HepG2 (cell line): ENCODE measurements around the gene PET100. TPM values are rescaled to one million over a fixed set of nuclear protein-coding genes. Genes with fewer than 3 reads are reported as not detected.

Source experiments
- BCL6 ChIP-seq: IDR thresholded peaks from 2 replicates; pipeline ENCODE4 v1.6.1; 2016; ENCODE audit warnings: missing genetic modification reagents, missing compliant biosample characterization
- ERF ChIP-seq: IDR thresholded peaks from 2 replicates; pipeline ENCODE4 v1.6.1; 2018; ENCODE audit warnings: missing biosample characterization, missing genetic modification reagents
- HMG20A ChIP-seq: IDR thresholded peaks from 2 replicates; pipeline ENCODE4 v1.6.1; 2016; ENCODE audit warnings: borderline replicate concordance
- IRX3 ChIP-seq: sonication (generic); formaldehyde crosslinking; IDR thresholded peaks from 2 replicates; pipeline ENCODE4 v1.8.1; 2023; ENCODE audit warnings: mild to moderate bottlenecking, low read depth, missing genetic modification reagents, borderline replicate concordance
- NR2F1 ChIP-seq, 2 experiments: fragments of 450-650 bp in 1 of 2; formaldehyde crosslinking in 1 of 2; IDR thresholded peaks; 2 replicates each; pipeline versions ENCODE4 v1.5.0 to v1.6.1; 2016 to 2020; ENCODE audit warnings: mild to moderate bottlenecking in 1 of 2, missing compliant biosample characterization in 1 of 2, missing genetic modification reagents in 1 of 2, moderate library complexity in 1 of 2
- PLSCR1 ChIP-seq: sonication (generic); formaldehyde crosslinking; IDR thresholded peaks from 2 replicates; pipeline ENCODE4 v1.5.0; 2020; ENCODE audit warnings: missing genetic modification reagents, mild to moderate bottlenecking, borderline replicate concordance
- RELA ChIP-seq: sonication (generic); formaldehyde crosslinking; IDR thresholded peaks from 2 replicates; pipeline ENCODE4 v1.4.0; 2020; ENCODE audit warnings: missing genetic modification reagents
- SCMH1 ChIP-seq: sonication (generic); formaldehyde crosslinking; IDR thresholded peaks from 2 replicates; pipeline ENCODE4 v1.9.0; 2021; ENCODE audit warnings: missing genetic modification reagents, mild to moderate bottlenecking, borderline replicate concordance
- TGIF2 ChIP-seq: IDR thresholded peaks from 2 replicates; pipeline ENCODE4 v1.6.1; 2016; ENCODE audit warnings: control low read depth, missing compliant biosample characterization
- WIZ ChIP-seq: sonication (generic); formaldehyde crosslinking; IDR thresholded peaks from 2 replicates; pipeline ENCODE4 v1.5.1; 2020; ENCODE audit warnings: mild to moderate bottlenecking, missing genetic modification reagents
- ZKSCAN8 ChIP-seq: IDR thresholded peaks from 2 replicates; pipeline ENCODE4 v1.6.1; 2016; ENCODE audit warnings: borderline replicate concordance, missing genetic modification reagents, missing compliant biosample characterization
- ZNF570 ChIP-seq: sonication (generic); formaldehyde crosslinking; IDR thresholded peaks from 2 replicates; pipeline ENCODE4 v1.4.0; 2020; ENCODE audit warnings: mild to moderate bottlenecking, missing genetic modification reagents, borderline replicate concordance
- ZNF720 ChIP-seq: sonication (generic); formaldehyde crosslinking; IDR thresholded peaks from 2 replicates; pipeline ENCODE4 v1.4.0; 2020; ENCODE audit warnings: missing genetic modification reagents
- ZSCAN29 ChIP-seq: sonication (generic); formaldehyde crosslinking; conservative IDR thresholded peaks from 2 replicates; pipeline ENCODE4 v1.4.0; 2020; ENCODE audit warnings: mild to moderate bottlenecking, missing genetic modification reagents
- polyA plus RNA-seq, 8 experiments: library from polyadenylated mRNA; depleted of rRNA in 3 of 8; stranded (reverse) in 7 of 8; unstranded in 1 of 8; fragments of >200 nt; fragmentation: Illumina TruSeq in 4 of 8; extraction: Trizol in 4 of 8; gene quantifications; 2 replicates each; pipeline versions ENCODE4 v1.2.1 to v1.2.3, GENCODE V29; 2011 to 2016; ENCODE audit warnings: low read depth in 4 of 8, missing spikeins in 1 of 8, mixed read lengths in 1 of 8; ENCODE audit not compliant: insufficient read depth in 1 of 8
- total RNA-seq, 5 experiments: library from RNA; depleted of rRNA; stranded (reverse); fragments of >200 nt; fragmentation: Illumina TruSeq; extraction: Trizol; gene quantifications; 2 replicates each; pipeline ENCODE4 v1.2.3, GENCODE V29; 2016; ENCODE audit warnings: low read depth in 1 of 5
- TF ChIP-seq, protein P1 (sequence below): sonication (generic); formaldehyde crosslinking; IDR thresholded peaks from 2 replicates; pipeline ENCODE4 v1.4.0; 2020; ENCODE audit warnings: missing genetic modification reagents
- TF ChIP-seq, protein P2 (sequence below): sonication (generic); formaldehyde crosslinking; IDR thresholded peaks from 2 replicates; pipeline ENCODE4 v1.8.1; 2023; ENCODE audit warnings: missing genetic modification reagents, mild to moderate bottlenecking, borderline replicate concordance
- TF ChIP-seq, protein P3 (sequence below): fragments of 450-650 bp; IDR thresholded peaks from 2 replicates; pipeline ENCODE4 v1.6.1; 2017; ENCODE audit warnings: mild to moderate bottlenecking
- TF ChIP-seq, protein P4 (sequence below): IDR thresholded peaks from 2 replicates; pipeline ENCODE4 v1.6.1; 2016; ENCODE audit warnings: low read depth, missing genetic modification reagents, missing compliant biosample characterization

Gene PET100
- total and polyA plus RNA-seq, 2 of the 13 experiments (the other 11 are each of a cell fraction or from before 2014, with no cell fraction given): 22.3 to 66.5 TPM

DNA sequence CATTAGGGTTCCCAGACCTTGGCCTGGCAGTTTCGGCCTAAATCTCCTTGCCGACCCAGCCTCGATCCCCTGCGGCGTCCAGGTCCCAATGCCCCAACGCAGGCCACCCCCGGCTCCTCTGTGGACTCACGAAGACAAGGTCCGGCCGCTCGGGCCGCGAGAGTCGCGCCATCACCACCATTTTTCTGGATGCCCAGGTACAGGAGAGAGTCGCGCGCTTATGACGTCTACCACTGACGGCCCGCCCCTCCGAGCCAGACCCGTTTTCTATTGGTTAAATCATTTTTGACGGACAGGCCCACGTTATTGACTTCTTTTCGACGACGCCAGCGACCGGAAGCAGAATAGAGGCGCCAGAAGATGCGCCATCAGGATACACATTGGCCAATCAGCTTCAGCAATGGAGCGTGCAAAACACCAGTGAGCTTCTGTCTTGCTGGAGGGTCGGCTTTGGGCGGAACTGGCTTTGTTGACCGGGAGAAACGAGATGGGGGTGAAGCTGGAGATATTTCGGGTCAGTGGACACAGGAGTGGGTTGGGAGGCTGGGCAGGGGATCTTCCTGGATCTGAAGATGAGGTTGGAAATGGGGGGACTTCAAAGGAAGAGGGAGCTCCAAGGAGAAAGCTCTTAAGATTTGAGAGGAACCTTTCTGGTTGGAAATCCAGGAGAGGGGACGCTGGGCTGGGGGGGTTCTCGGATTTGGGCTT lies at the start of gene PET100, which contains the start of gene XAB2 (continued):
- no peak for TF ChIP-seq SCMH1 (CRISPR knock-in tag)
- no peak for TF ChIP-seq TGIF2 (CRISPR knock-in tag)
- TF ChIP-seq, protein P1, sequence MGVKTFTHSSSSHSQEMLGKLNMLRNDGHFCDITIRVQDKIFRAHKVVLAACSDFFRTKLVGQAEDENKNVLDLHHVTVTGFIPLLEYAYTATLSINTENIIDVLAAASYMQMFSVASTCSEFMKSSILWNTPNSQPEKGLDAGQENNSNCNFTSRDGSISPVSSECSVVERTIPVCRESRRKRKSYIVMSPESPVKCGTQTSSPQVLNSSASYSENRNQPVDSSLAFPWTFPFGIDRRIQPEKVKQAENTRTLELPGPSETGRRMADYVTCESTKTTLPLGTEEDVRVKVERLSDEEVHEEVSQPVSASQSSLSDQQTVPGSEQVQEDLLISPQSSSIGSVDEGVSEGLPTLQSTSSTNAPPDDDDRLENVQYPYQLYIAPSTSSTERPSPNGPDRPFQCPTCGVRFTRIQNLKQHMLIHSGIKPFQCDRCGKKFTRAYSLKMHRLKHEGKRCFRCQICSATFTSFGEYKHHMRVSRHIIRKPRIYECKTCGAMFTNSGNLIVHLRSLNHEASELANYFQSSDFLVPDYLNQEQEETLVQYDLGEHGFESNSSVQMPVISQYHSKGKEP (CRISPR knock-in tag): no peak
- TF ChIP-seq WIZ (CRISPR knock-in tag): no peak
- no peak for TF ChIP-seq HMG20A (CRISPR knock-in tag)
- no peak for TF ChIP-seq ZNF720 (CRISPR knock-in tag)
- no peak for TF ChIP-seq ZNF570 (CRISPR knock-in tag)
- no peak for TF ChIP-seq ZSCAN29 (CRISPR knock-in tag)
- TF ChIP-seq, protein P2, sequence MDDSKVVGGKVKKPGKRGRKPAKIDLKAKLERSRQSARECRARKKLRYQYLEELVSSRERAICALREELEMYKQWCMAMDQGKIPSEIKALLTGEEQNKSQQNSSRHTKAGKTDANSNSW (CRISPR knock-in tag): no peak
- TF ChIP-seq PLSCR1: no peak
- no peak for TF ChIP-seq RELA
- no peak for TF ChIP-seq BCL6 (CRISPR knock-in tag)
- no peak for TF ChIP-seq NR2F1 (CRISPR knock-in tag; IDR thresholded peaks at IDR 0.05)
- TF ChIP-seq ZKSCAN8 (CRISPR knock-in tag): no peak
- TF ChIP-seq, protein P3, sequence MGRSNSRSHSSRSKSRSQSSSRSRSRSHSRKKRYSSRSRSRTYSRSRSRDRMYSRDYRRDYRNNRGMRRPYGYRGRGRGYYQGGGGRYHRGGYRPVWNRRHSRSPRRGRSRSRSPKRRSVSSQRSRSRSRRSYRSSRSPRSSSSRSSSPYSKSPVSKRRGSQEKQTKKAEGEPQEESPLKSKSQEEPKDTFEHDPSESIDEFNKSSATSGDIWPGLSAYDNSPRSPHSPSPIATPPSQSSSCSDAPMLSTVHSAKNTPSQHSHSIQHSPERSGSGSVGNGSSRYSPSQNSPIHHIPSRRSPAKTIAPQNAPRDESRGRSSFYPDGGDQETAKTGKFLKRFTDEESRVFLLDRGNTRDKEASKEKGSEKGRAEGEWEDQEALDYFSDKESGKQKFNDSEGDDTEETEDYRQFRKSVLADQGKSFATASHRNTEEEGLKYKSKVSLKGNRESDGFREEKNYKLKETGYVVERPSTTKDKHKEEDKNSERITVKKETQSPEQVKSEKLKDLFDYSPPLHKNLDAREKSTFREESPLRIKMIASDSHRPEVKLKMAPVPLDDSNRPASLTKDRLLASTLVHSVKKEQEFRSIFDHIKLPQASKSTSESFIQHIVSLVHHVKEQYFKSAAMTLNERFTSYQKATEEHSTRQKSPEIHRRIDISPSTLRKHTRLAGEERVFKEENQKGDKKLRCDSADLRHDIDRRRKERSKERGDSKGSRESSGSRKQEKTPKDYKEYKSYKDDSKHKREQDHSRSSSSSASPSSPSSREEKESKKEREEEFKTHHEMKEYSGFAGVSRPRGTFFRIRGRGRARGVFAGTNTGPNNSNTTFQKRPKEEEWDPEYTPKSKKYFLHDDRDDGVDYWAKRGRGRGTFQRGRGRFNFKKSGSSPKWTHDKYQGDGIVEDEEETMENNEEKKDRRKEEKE: no peak
- TF ChIP-seq ERF (CRISPR knock-in tag): no peak; the same call in 1 of the 2 replicates
- TF ChIP-seq, protein P4, sequence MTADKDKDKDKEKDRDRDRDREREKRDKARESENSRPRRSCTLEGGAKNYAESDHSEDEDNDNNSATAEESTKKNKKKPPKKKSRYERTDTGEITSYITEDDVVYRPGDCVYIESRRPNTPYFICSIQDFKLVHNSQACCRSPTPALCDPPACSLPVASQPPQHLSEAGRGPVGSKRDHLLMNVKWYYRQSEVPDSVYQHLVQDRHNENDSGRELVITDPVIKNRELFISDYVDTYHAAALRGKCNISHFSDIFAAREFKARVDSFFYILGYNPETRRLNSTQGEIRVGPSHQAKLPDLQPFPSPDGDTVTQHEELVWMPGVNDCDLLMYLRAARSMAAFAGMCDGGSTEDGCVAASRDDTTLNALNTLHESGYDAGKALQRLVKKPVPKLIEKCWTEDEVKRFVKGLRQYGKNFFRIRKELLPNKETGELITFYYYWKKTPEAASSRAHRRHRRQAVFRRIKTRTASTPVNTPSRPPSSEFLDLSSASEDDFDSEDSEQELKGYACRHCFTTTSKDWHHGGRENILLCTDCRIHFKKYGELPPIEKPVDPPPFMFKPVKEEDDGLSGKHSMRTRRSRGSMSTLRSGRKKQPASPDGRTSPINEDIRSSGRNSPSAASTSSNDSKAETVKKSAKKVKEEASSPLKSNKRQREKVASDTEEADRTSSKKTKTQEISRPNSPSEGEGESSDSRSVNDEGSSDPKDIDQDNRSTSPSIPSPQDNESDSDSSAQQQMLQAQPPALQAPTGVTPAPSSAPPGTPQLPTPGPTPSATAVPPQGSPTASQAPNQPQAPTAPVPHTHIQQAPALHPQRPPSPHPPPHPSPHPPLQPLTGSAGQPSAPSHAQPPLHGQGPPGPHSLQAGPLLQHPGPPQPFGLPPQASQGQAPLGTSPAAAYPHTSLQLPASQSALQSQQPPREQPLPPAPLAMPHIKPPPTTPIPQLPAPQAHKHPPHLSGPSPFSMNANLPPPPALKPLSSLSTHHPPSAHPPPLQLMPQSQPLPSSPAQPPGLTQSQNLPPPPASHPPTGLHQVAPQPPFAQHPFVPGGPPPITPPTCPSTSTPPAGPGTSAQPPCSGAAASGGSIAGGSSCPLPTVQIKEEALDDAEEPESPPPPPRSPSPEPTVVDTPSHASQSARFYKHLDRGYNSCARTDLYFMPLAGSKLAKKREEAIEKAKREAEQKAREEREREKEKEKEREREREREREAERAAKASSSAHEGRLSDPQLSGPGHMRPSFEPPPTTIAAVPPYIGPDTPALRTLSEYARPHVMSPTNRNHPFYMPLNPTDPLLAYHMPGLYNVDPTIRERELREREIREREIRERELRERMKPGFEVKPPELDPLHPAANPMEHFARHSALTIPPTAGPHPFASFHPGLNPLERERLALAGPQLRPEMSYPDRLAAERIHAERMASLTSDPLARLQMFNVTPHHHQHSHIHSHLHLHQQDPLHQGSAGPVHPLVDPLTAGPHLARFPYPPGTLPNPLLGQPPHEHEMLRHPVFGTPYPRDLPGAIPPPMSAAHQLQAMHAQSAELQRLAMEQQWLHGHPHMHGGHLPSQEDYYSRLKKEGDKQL: no peak
- no peak for TF ChIP-seq IRX3
